ENCODE data around the gene LY6G5C. TPM values are rescaled to one million over a fixed set of nuclear protein-coding genes. Genes with fewer than 3 reads are reported as not detected.

The LY6G5C gene
- total and polyA plus RNA-seq, 9 of the 15 experiments (the other 6 are each of a cell fraction or from before 2014, with no cell fraction given): 0.10 to 0.67 (median 0.46) TPM; not detected in 4

- TF ChIP-seq SIN3B (IDR thresholded peaks at IDR 0.05; ENCODE audit: low read depth): no peak
- peak; percentile 38; the same call in 1 of the 2 replicates for TF ChIP-seq ZNF707 (CRISPR knock-in tag; conservative IDR thresholded peaks at IDR 0.05)
- no peak; the same call in none of the 2 replicates for TF ChIP-seq ETV5 (CRISPR knock-in tag; IDR thresholded peaks at IDR 0.05; ENCODE audit: low read depth)
- TF ChIP-seq ZNF518B (CRISPR knock-in tag; IDR thresholded peaks at IDR 0.05): no peak
- no peak; the same call in 1 of the 2 replicates for TF ChIP-seq MAFG (tag; conservative IDR thresholded peaks at IDR 0.05)
- TF ChIP-seq ZNF354B (CRISPR knock-in tag; IDR thresholded peaks at IDR 0.05): no peak
- TF ChIP-seq CCNT2 (IDR thresholded peaks at IDR 0.05; ENCODE audit: borderline replicate concordance, extremely low read depth, insufficient read length, low read depth, low read length): no peak
- peak; percentile 63 for TF ChIP-seq RUNX1 (IDR thresholded peaks at IDR 0.05; ENCODE audit: low read depth)
- TF ChIP-seq PREB (CRISPR knock-in tag; IDR thresholded peaks at IDR 0.05): peak; percentile 99
- TF ChIP-seq ZNF696 (CRISPR knock-in tag; conservative IDR thresholded peaks at IDR 0.05): 0 out of 2 replicates have a peak, but pooled peaks have one; percentile 63
- TF ChIP-seq MAFK (IDR thresholded peaks at IDR 0.05; ENCODE audit: low read length): peak; percentile 26; the same call in 1 of the 2 replicates
- peak; percentile 55 for TF ChIP-seq POLR2AphosphoS5 (IDR thresholded peaks at IDR 0.05; ENCODE audit: control insufficient read depth, insufficient read depth, low read depth, low read length)
- no peak for TF ChIP-seq ZNF584 (CRISPR knock-in tag; IDR thresholded peaks at IDR 0.05; ENCODE audit: low read depth)
- no peak; the same call in 1 of the 2 replicates for TF ChIP-seq TAL1 (IDR thresholded peaks at IDR 0.05)
- TF ChIP-seq POLR2AphosphoS2 (IDR thresholded peaks at IDR 0.05; ENCODE audit: low read length): peak; percentile 91; the same call in 1 of the 2 replicates
- TF ChIP-seq THRB (CRISPR knock-in tag; conservative IDR thresholded peaks at IDR 0.05): peak; percentile 86
- TF ChIP-seq ZSCAN32 (CRISPR knock-in tag; IDR thresholded peaks at IDR 0.05): no peak; the same call in 1 of the 2 replicates
- peak; percentile 46 for TF ChIP-seq NR1H2 (CRISPR knock-in tag; IDR thresholded peaks at IDR 0.05)
- no peak for TF ChIP-seq NCOR1 (IDR thresholded peaks at IDR 0.05)
- peak; percentile 88 for TF ChIP-seq CXXC5 (CRISPR knock-in tag; IDR thresholded peaks at IDR 0.05)
- no peak for TF ChIP-seq NR2C1 (IDR thresholded peaks at IDR 0.05)
- TF ChIP-seq NR2C1 (tag; IDR thresholded peaks at IDR 0.05): peak; percentile 81
- no peak for TF ChIP-seq ZNF778 (CRISPR knock-in tag; IDR thresholded peaks at IDR 0.05)
These were observed 15.9 kb downstream of the LY6G5C start, which contains the start of gene GPANK1 (continued) for GRCh38 chr6:31664790-31665500.
